Smooth muscle cell (in vitro differentiated cells): ENCODE data around the gene KCNK6. TPM values are rescaled to one million over a fixed set of nuclear protein-coding genes. Genes with fewer than 3 reads are reported as not detected.
A peak's percentile ranks its signal among the peaks of the same experiment; 100 is the strongest.

Experiments used
- DNase-seq: peaks from one replicate; lab custom pipeline; 2025; ENCODE audit not compliant: unreplicated experiment; lab: John Stamatoyannopoulos, UW
- H2AFZ ChIP-seq: fragments of 200-600 bp; sonication (generic); 2 replicates; pipeline ENCODE4 v1.6.0; 2016; ENCODE audit warnings: antibody characterized with exemption, low read depth, mild to moderate bottlenecking
- H3F3A ChIP-seq: fragments of 200-600 bp; sonication (generic); 2 replicates; pipeline ENCODE4 v1.6.0; 2017; ENCODE audit warnings: antibody characterized with exemption, low read depth
- H3K27ac ChIP-seq: fragments of 200-600 bp; sonication (generic); 2 replicates; pipeline ENCODE4 v1.5.1; 2016; ENCODE audit warnings: low read depth, mild to moderate bottlenecking
- H3K27me3 ChIP-seq: fragments of 200-600 bp; sonication (generic); 2 replicates; pipeline ENCODE4 v1.6.1; 2016; ENCODE audit warnings: low read depth, mild to moderate bottlenecking
- H3K36me3 ChIP-seq: fragments of 200-600 bp; sonication (generic); 2 replicates; pipeline ENCODE4 v1.5.1; 2016; ENCODE audit warnings: low read depth
- H3K4me1 ChIP-seq: fragments of 200-600 bp; sonication (generic); 2 replicates; pipeline ENCODE4 v1.5.1; 2016; ENCODE audit warnings: low read depth
- H3K4me2 ChIP-seq: fragments of 200-600 bp; sonication (generic); 2 replicates; pipeline ENCODE4 v1.6.0; 2016; ENCODE audit warnings: mild to moderate bottlenecking
- H3K4me3 ChIP-seq: fragments of 200-600 bp; sonication (generic); 2 replicates; pipeline ENCODE4 v1.5.1; 2016; ENCODE audit warnings: mild to moderate bottlenecking
- H3K79me2 ChIP-seq: fragments of 200-600 bp; sonication (generic); 2 replicates; pipeline ENCODE4 v1.6.0; 2016; ENCODE audit warnings: low read depth, mild to moderate bottlenecking
- H3K9ac ChIP-seq: fragments of 200-600 bp; sonication (generic); 2 replicates; pipeline ENCODE4 v1.6.0; 2016; ENCODE audit warnings: low read depth
- H3K9me3 ChIP-seq: fragments of 200-600 bp; sonication (generic); replicated peaks from 2 replicates; pipeline ENCODE4 v1.5.1; 2016; ENCODE audit warnings: low read depth
- H4K20me1 ChIP-seq: fragments of 200-600 bp; sonication (generic); 2 replicates; pipeline ENCODE4 v1.6.0; 2016; ENCODE audit warnings: low read depth
- CTCF ChIP-seq: fragments of 200-600 bp; sonication (generic); IDR thresholded peaks from 2 replicates; pipeline ENCODE4 v1.5.1; 2017; ENCODE audit warnings: borderline replicate concordance, mild to moderate bottlenecking, antibody characterized with exemption; ENCODE audit not compliant: insufficient read depth, poor library complexity, severe bottlenecking
- WGBS: methylation state at CpG from one replicate; pipeline ENCODE4 v1.1.7; 2016; ENCODE audit warnings: low lambda C conversion rate; 5-methylcytosine and 5-hydroxymethylcytosine counted together
- polyA plus RNA-seq: library from polyadenylated mRNA; unstranded; fragments of >200 nt; fragmentation: Nextera tagmentation; extraction: Ambion mirVana; gene quantifications from 2 replicates; pipeline ENCODE4 v1.2.1, GENCODE V29; 2016
- total RNA-seq: library from RNA; depleted of rRNA; stranded (reverse); fragments of >200 nt; gene quantifications from 2 replicates; pipeline ENCODE4 v1.2.3, GENCODE V29; 2014

The KCNK6 gene
- total and polyA plus RNA-seq, 2 experiments from 2014 or later = 6.5 to 12.6 TPM

GRCh38 chr19:38287604-38288003 is 32.0 kb upstream of the KCNK6 start:
- Histone ChIP-seq H3K4me1 (peaks cover 6% of the 10 kb centered on the region), H3K9me3 (no peaks in the 10 kb centered on the region), H3K27ac (no peak overlapping the region), H3K79me2 (peaks cover 9% of the 10 kb centered on the region), H3K4me2 (no peak overlapping the region), H4K20me1 (peaks cover 7% of the 10 kb centered on the region), H3K36me3 (no peaks in the 10 kb centered on the region), H3F3A (no peaks in the 10 kb centered on the region), H3K9ac (no peak overlapping the region), H3K4me3 (no peak overlapping the region), H3K27me3 (no peaks in the 10 kb centered on the region), H2AFZ (no peak overlapping the region)
- 82% methylated on average over 9 of the region's 9 CpGs for WGBS
- no peak for TF ChIP-seq CTCF
- no peak for DNase-seq

- Histone ChIP-seq H3F3A (no peaks in the 10 kb centered on the region), H4K20me1 (peaks cover 4% of the 10 kb centered on the region), H3K4me3 (no peak overlapping the region), H3K79me2 (peaks cover 8% of the 10 kb centered on the region), H3K27me3 (no peaks in the 10 kb centered on the region), H3K9ac (no peak overlapping the region), H3K9me3 (no peaks in the 10 kb centered on the region), H2AFZ (no peak overlapping the region), H3K4me1 (peaks cover 6% of the 10 kb centered on the region), H3K4me2 (no peak overlapping the region), H3K36me3 (no peaks in the 10 kb centered on the region), H3K27ac (no peak overlapping the region)
- DNase-seq = no peak
- TF ChIP-seq CTCF = no peak
- 81% methylated on average over 13 of the region's 16 CpGs for WGBS
Measured at GRCh38 chr19:38288123-38288855, 31.4 kb upstream of the KCNK6 start.

- peaks cover 4% of the 10 kb centered on the region for H3K79me2 ChIP-seq
- no peaks in the 10 kb centered on the region for H4K20me1 ChIP-seq
- H3K27me3 ChIP-seq = no peaks in the 10 kb centered on the region
- WGBS = 96% methylated on average over 15 of the region's 15 CpGs
- no peak overlapping the region for H3K4me3 ChIP-seq
- no peaks in the 10 kb centered on the region for H3K9me3 ChIP-seq
- no peaks in the 10 kb centered on the region for H3F3A ChIP-seq
- TF ChIP-seq CTCF = no peak
- H3K4me2 ChIP-seq = peak overlapping the region; percentile 66
- H3K9ac ChIP-seq = peak overlapping the region; percentile 33
- no peak overlapping the region for H2AFZ ChIP-seq
- H3K36me3 ChIP-seq = no peaks in the 10 kb centered on the region
- peaks cover 6% of the 10 kb centered on the region for H3K4me1 ChIP-seq
- no peak for DNase-seq
- peak overlapping the region; percentile 62 for H3K27ac ChIP-seq
Measured at GRCh38 chr19:38289955-38290354, 29.7 kb upstream of the KCNK6 start.

- WGBS = 46% methylated on average over 13 of the region's 13 CpGs
- no peak overlapping the region for H3K4me2 ChIP-seq
Measured at GRCh38 chr19:38290631-38291147, 29.0 kb upstream of the KCNK6 start.

More at GRCh38 chr19:38290631-38291147, 29.0 kb upstream of the KCNK6 start:
- peaks cover 6% of the 10 kb centered on the region for H3K4me1 ChIP-seq
- no peak for TF ChIP-seq CTCF
- no peaks in the 10 kb centered on the region for H3F3A ChIP-seq
- H3K9ac ChIP-seq = no peak overlapping the region
- H3K4me3 ChIP-seq = no peak overlapping the region
- H3K9me3 ChIP-seq = no peaks in the 10 kb centered on the region
- H3K27ac ChIP-seq = peak overlapping the region; percentile 62
- H2AFZ ChIP-seq = no peak overlapping the region
- no peaks in the 10 kb centered on the region for H3K36me3 ChIP-seq
- no peaks in the 10 kb centered on the region for H4K20me1 ChIP-seq
- H3K27me3 ChIP-seq = no peaks in the 10 kb centered on the region
- H3K79me2 ChIP-seq = no peaks in the 10 kb centered on the region
- DNase-seq = peak; percentile 17
